Measurements from ENCODE around the gene BNC1. TPM values are rescaled to one million over a fixed set of nuclear protein-coding genes. Genes with fewer than 3 reads are reported as not detected.
"Not testable (repeated sequence)": the region's sequence is repeated elsewhere in the genome, so short reads cannot be mapped to it uniquely, and the experiment has no call there.

Gene BNC1
- total RNA-seq, 1 experiment from 2014 or later: not detected

DNA sequence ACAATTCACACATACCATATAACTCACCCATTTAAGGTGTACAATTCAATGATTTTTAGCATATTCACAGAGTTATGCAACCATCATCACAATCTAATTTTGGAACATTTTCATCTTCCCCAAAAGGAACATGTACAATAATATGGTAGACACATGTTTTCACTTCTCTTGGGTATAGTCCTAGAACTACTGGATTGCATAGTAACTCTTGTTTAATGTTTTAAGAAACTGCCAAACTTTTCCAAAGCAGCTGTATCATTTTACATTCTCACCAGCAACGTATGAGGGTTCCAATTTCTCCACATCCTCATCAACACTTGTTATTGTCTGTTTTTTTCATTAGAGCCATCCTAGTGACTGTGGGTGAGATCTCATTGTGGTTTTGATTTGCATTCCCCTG is 14.3 kb downstream of the BNC1 start:
- DNase-seq: no peak
- no peaks in the 10 kb centered on the region for H3K36me3 Mint-ChIP-seq (ENCODE audit: insufficient read depth, unreplicated experiment)
- no peaks in the 10 kb centered on the region for H3K9me3 Mint-ChIP-seq (ENCODE audit: low read depth, unreplicated experiment)
- no peak overlapping the region for H3K4me3 Mint-ChIP-seq (ENCODE audit: low read depth, unreplicated experiment)
- peaks cover 38% of the 10 kb centered on the region for H3K27me3 Mint-ChIP-seq (ENCODE audit: unreplicated experiment)
- intact Hi-C loops (cut with micrococcal nuclease; ENCODE audit: unreplicated experiment): no loop called here
- no peak overlapping the region for H3K27ac Mint-ChIP-seq (ENCODE audit: unreplicated experiment)
- CTCF ChIA-PET: no interaction called here
- TF ChIP-seq, protein P1, sequence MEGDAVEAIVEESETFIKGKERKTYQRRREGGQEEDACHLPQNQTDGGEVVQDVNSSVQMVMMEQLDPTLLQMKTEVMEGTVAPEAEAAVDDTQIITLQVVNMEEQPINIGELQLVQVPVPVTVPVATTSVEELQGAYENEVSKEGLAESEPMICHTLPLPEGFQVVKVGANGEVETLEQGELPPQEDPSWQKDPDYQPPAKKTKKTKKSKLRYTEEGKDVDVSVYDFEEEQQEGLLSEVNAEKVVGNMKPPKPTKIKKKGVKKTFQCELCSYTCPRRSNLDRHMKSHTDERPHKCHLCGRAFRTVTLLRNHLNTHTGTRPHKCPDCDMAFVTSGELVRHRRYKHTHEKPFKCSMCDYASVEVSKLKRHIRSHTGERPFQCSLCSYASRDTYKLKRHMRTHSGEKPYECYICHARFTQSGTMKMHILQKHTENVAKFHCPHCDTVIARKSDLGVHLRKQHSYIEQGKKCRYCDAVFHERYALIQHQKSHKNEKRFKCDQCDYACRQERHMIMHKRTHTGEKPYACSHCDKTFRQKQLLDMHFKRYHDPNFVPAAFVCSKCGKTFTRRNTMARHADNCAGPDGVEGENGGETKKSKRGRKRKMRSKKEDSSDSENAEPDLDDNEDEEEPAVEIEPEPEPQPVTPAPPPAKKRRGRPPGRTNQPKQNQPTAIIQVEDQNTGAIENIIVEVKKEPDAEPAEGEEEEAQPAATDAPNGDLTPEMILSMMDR (IDR thresholded peaks at IDR 0.05; ENCODE audit: unreplicated experiment): no peak
- no TSS peak for BruUV-seq (replicated peaks)
- no peaks in the 10 kb centered on the region for H3K4me1 Mint-ChIP-seq (ENCODE audit: low read depth, unreplicated experiment)

DNA sequence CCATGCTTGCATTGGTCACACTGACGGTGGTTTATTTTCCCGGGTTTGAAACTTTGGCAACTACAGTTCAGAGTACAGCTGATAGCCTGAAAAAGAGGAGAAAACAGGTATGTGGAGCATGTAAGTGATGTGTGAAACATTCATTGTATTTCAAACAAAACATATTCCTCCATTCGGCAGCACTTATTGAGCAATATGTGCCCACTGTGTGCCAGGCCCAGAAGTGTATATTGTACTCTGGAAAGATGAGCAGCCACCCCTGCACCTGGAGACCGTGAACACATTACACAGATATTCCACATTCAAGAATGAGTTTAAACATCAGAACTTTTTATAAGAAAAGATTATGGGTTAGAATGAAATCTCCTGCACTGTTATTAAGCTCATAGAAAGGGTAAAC is 16.3 kb downstream of the BNC1 start:
- CTCF ChIA-PET: no interaction called here
- H3K36me3 Mint-ChIP-seq (ENCODE audit: insufficient read depth, unreplicated experiment): no peaks in the 10 kb centered on the region
- no peak for DNase-seq
- BruUV-seq (replicated peaks): no TSS peak
- H3K9me3 Mint-ChIP-seq (ENCODE audit: low read depth, unreplicated experiment): no peaks in the 10 kb centered on the region
- no peak overlapping the region for H3K4me3 Mint-ChIP-seq (ENCODE audit: low read depth, unreplicated experiment)
- TF ChIP-seq, protein P1 (IDR thresholded peaks at IDR 0.05; ENCODE audit: unreplicated experiment): no peak
- peaks cover 55% of the 10 kb centered on the region for H3K27me3 Mint-ChIP-seq (ENCODE audit: unreplicated experiment)
- no peaks in the 10 kb centered on the region for H3K4me1 Mint-ChIP-seq (ENCODE audit: low read depth, unreplicated experiment)
- intact Hi-C loops (cut with micrococcal nuclease; ENCODE audit: unreplicated experiment): loop anchor here (5.0 kb wide), 1 partner anchor 39 kb away; no protein-coding TSS in a partner anchor
- H3K27ac Mint-ChIP-seq (ENCODE audit: unreplicated experiment): no peak overlapping the region

DNA sequence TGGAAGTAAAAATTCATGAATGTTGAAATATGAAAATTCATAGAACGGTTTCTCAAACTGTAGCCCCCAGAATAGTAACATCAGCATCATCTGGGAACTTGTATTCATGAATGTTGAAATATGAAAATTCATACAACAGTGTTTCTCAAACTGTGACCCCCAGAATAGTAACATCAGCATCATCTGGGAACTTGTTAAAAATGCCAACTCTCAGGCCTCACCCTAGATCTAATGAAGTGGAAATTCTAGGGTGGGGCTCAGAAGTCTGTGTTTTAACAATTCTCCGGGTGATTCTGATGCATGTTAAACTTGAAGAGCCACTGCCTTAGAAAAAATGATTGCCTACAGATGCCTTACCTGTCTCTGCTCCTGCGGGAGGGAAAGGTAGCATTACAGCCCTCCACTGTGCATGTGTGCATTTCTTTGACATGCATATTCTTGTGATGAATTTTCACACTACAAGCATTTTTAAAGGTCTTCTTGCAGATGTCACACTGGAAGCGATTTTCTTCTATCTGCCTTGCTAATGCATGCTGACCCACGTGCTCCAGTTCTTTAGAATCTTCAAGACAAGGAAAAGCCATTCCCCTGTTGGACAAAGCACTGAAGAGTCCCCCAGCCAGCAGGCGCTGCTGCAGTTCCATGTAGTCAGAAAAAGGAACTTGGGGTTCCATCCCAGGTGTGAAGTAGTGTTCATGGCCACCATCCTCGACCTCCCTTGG is 21.7 kb downstream of the BNC1 start:
- Mint-ChIP-seq H3K27me3 (ENCODE audit: unreplicated experiment) (peaks cover 77% of the 10 kb centered on the region), H3K9me3 (ENCODE audit: low read depth, unreplicated experiment) (no peaks in the 10 kb centered on the region), H3K27ac (ENCODE audit: unreplicated experiment) (no peak overlapping the region), H3K36me3 (ENCODE audit: insufficient read depth, unreplicated experiment) (no peaks in the 10 kb centered on the region), H3K4me3 (ENCODE audit: low read depth, unreplicated experiment) (no peak overlapping the region), H3K4me1 (ENCODE audit: low read depth, unreplicated experiment) (no peaks in the 10 kb centered on the region)
- no peak for DNase-seq
- no TSS peak for BruUV-seq (replicated peaks)
- CTCF ChIA-PET: no interaction called here
- TF ChIP-seq, protein P1 (IDR thresholded peaks at IDR 0.05; ENCODE audit: unreplicated experiment): no peak
- intact Hi-C loops (cut with micrococcal nuclease; ENCODE audit: unreplicated experiment): no loop called here

DNA sequence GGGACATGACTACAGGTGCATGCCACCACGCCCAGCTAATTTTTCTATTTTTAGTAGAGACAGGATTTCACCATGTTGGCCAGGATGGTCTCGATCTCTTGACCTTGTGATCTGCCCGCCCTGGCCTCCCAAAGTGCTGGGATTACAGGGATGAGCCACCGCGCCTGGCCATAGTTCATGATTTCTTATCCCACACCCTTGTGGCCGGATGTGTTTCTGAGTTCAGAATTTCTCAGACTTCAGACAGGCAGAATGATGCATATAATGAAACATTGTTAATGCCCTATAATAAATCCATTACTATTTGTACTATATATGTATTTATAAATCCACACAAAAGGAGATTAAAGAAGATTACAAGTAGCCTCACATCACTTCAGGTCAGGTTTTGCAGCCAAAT is 22.3 kb downstream of the BNC1 start:
- intact Hi-C loops (cut with micrococcal nuclease; ENCODE audit: unreplicated experiment); H3K36me3 Mint-ChIP-seq (ENCODE audit: insufficient read depth, unreplicated experiment); H3K27ac Mint-ChIP-seq (ENCODE audit: unreplicated experiment); H3K4me1 Mint-ChIP-seq (ENCODE audit: low read depth, unreplicated experiment); CTCF ChIA-PET; DNase-seq; H3K4me3 Mint-ChIP-seq (ENCODE audit: low read depth, unreplicated experiment); H3K9me3 Mint-ChIP-seq (ENCODE audit: low read depth, unreplicated experiment); BruUV-seq (replicated peaks): not testable (repeated sequence)
- peaks cover 76% of the 10 kb centered on the region for H3K27me3 Mint-ChIP-seq (ENCODE audit: unreplicated experiment)

DNA sequence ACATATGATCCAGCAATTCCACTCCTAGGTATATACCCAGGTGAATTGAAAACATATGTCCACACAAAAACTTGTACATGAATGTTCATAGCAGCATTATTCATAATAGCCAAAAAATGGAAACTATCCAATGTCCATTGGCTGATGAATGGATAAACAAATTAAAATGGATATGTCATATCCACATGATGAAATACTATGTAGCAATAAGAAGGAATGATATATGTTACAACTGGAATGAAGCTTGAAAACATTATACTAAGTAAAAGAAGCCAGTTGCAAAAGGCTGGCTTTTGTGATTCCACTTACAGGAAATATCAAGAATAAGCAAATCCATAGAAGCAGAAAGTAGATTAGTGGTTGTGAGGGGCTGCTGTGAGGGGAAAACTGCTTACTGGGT is 33.7 kb downstream of the BNC1 start:
- H3K36me3 Mint-ChIP-seq (ENCODE audit: insufficient read depth, unreplicated experiment): no peaks in the 10 kb centered on the region
- peaks cover 92% of the 10 kb centered on the region for H3K27me3 Mint-ChIP-seq (ENCODE audit: unreplicated experiment)
- BruUV-seq (replicated peaks): no TSS peak
- H3K9me3 Mint-ChIP-seq (ENCODE audit: low read depth, unreplicated experiment): no peaks in the 10 kb centered on the region
- no peak overlapping the region for H3K27ac Mint-ChIP-seq (ENCODE audit: unreplicated experiment)
- DNase-seq: no peak
- CTCF ChIA-PET: no interaction called here
- no peaks in the 10 kb centered on the region for H3K4me1 Mint-ChIP-seq (ENCODE audit: low read depth, unreplicated experiment)
- no peak overlapping the region for H3K4me3 Mint-ChIP-seq (ENCODE audit: low read depth, unreplicated experiment)
- TF ChIP-seq, protein P1 (IDR thresholded peaks at IDR 0.05; ENCODE audit: unreplicated experiment): no peak
- intact Hi-C loops (cut with micrococcal nuclease; ENCODE audit: unreplicated experiment): no loop called here

Measured in Calu3 (cell line).